Neural progenitor cell (in vitro differentiated cells): ENCODE data around the gene PREPL. TPM values are rescaled to one million over a fixed set of nuclear protein-coding genes. Genes with fewer than 3 reads are reported as not detected.
A peak's percentile ranks its signal among the peaks of the same experiment; 100 is the strongest.

ENCODE experiments used
- DNase-seq: peaks from one replicate; pipeline ENCODE4 v3.0.0-alpha.2; 2016; ENCODE audit warnings: low spot score
- H2AFZ ChIP-seq: fragments of 200-600 bp; sonication (generic); replicated peaks from 2 replicates; pipeline ENCODE4 v1.6.1; 2016; ENCODE audit warnings: antibody characterized with exemption
- H3F3A ChIP-seq: fragments of 200-600 bp; sonication (generic); 2 replicates; pipeline ENCODE4 v1.6.1; 2016; ENCODE audit warnings: antibody characterized with exemption, low read depth
- H3K27ac ChIP-seq: fragments of 200-600 bp; sonication (generic); 2 replicates; pipeline ENCODE4 v1.5.1; 2016; ENCODE audit warnings: mild to moderate bottlenecking
- H3K27me3 ChIP-seq: fragments of 200-600 bp; sonication (generic); 2 replicates; pipeline ENCODE4 v1.6.1; 2016; ENCODE audit warnings: mild to moderate bottlenecking, moderate library complexity
- H3K36me3 ChIP-seq: fragments of 200-600 bp; sonication (generic); 2 replicates; pipeline ENCODE4 v1.5.1; 2016
- H3K4me1 ChIP-seq: fragments of 200-600 bp; sonication (generic); 2 replicates; pipeline ENCODE4 v1.6.1; 2016; ENCODE audit warnings: mixed run types
- H3K4me2 ChIP-seq: fragments of 200-600 bp; sonication (generic); 2 replicates; pipeline ENCODE4 v1.6.1; 2016
- H3K4me3 ChIP-seq: fragments of 200-600 bp; sonication (generic); 2 replicates; pipeline ENCODE4 v1.5.1; 2016
- H3K79me2 ChIP-seq: fragments of 200-600 bp; sonication (generic); 2 replicates; pipeline ENCODE4 v1.6.1; 2016; ENCODE audit warnings: low read depth
- H3K9ac ChIP-seq: fragments of 200-600 bp; sonication (generic); 2 replicates; pipeline ENCODE4 v1.6.1; 2016
- H3K9me3 ChIP-seq: fragments of 200-600 bp; sonication (generic); 2 replicates; pipeline ENCODE4 v1.5.1; 2016; ENCODE audit warnings: low read depth
- H4K20me1 ChIP-seq: fragments of 200-600 bp; sonication (generic); 2 replicates; pipeline ENCODE4 v1.6.1; 2016; ENCODE audit warnings: low read depth
- H3K27ac Mint-ChIP-seq: 3 replicates; pipeline ENCODE4 v1.8.0; 2021; ENCODE audit warnings: mixed read lengths
- H3K27me3 Mint-ChIP-seq: 2 replicates; pipeline ENCODE4 v1.8.0; 2022; ENCODE audit warnings: low read depth, mild to moderate bottlenecking, inconsistent platforms, moderate library complexity, mixed read lengths; ENCODE audit not compliant: insufficient read depth
- H3K36me3 Mint-ChIP-seq: 3 replicates; pipeline ENCODE4 v1.8.0; 2021; ENCODE audit warnings: mixed read lengths
- H3K4me1 Mint-ChIP-seq: 3 replicates; pipeline ENCODE4 v1.8.0; 2021; ENCODE audit warnings: mixed read lengths
- H3K4me3 Mint-ChIP-seq: 3 replicates; pipeline ENCODE4 v1.8.0; 2021; ENCODE audit warnings: mild to moderate bottlenecking, moderate library complexity, mixed read lengths
- H3K9me3 Mint-ChIP-seq: 3 replicates; pipeline ENCODE4 v1.8.0; 2020; ENCODE audit warnings: mixed read lengths
- CTCF ChIP-seq: fragments of 200-600 bp; sonication (generic); IDR thresholded peaks from 2 replicates; pipeline ENCODE4 v1.5.1; 2017; ENCODE audit warnings: antibody characterized with exemption, mild to moderate bottlenecking
- EZH2 ChIP-seq: fragments of 200-600 bp; sonication (generic); IDR thresholded peaks from 2 replicates; pipeline ENCODE4 v1.6.1; 2017; ENCODE audit warnings: antibody characterized with exemption, mild to moderate bottlenecking, moderate library complexity
- EZH2phosphoT487 ChIP-seq: fragments of 200-600 bp; sonication (generic); IDR thresholded peaks from 2 replicates; pipeline ENCODE4 v1.6.1; 2017; ENCODE audit warnings: antibody characterized with exemption
- total RNA-seq: library from RNA; depleted of rRNA; stranded (reverse); fragments of >200 nt; gene quantifications from 2 replicates; pipeline ENCODE4 v1.2.3, GENCODE V29; 2015; ENCODE audit warnings: low replicate concordance

Gene PREPL
- total RNA-seq, 1 donor from 2014 or later = 90.8 TPM

- DNase-seq = no peak
- no peak overlapping the region for H3K9ac ChIP-seq
- no peak overlapping the region for H3K4me3 Mint-ChIP-seq
Measured at GRCh38 chr2:44277541-44277940, 83.8 kb downstream of the PREPL start.

GRCh38 chr2:44275927-44276303, 85.4 kb downstream of the PREPL start:
- H3K9me3 Mint-ChIP-seq = no peaks in the 10 kb centered on the region
- H3K4me3 Mint-ChIP-seq = no peak overlapping the region
- no peaks in the 10 kb centered on the region for H3K9me3 ChIP-seq
- no peaks in the 10 kb centered on the region for H3K36me3 Mint-ChIP-seq
- H3K4me1 ChIP-seq = no peaks in the 10 kb centered on the region
- no peak for TF ChIP-seq EZH2phosphoT487
- no peak for TF ChIP-seq CTCF
- no peak for TF ChIP-seq EZH2
- H3K27me3 Mint-ChIP-seq = no peaks in the 10 kb centered on the region
- no peaks in the 10 kb centered on the region for H3K79me2 ChIP-seq
- H3K4me3 ChIP-seq = no peak overlapping the region
- H3K4me2 ChIP-seq = no peak overlapping the region
- no peak overlapping the region for H3K9ac ChIP-seq
- H2AFZ ChIP-seq = no peak overlapping the region
- no peaks in the 10 kb centered on the region for H3K27me3 ChIP-seq
- no peak overlapping the region for H3K27ac ChIP-seq
- no peaks in the 10 kb centered on the region for H3F3A ChIP-seq
- no peaks in the 10 kb centered on the region for H3K36me3 ChIP-seq
- H3K4me1 Mint-ChIP-seq = no peaks in the 10 kb centered on the region
- H4K20me1 ChIP-seq = no peaks in the 10 kb centered on the region
- DNase-seq = no peak
- no peak overlapping the region for H3K27ac Mint-ChIP-seq

More at GRCh38 chr2:44277541-44277940, 83.8 kb downstream of the PREPL start:
- Mint-ChIP-seq H3K9me3 (no peaks in the 10 kb centered on the region), H3K4me1 (no peaks in the 10 kb centered on the region), H3K36me3 (no peaks in the 10 kb centered on the region), H3K27ac (no peak overlapping the region), H3K27me3 (no peaks in the 10 kb centered on the region)
- Histone ChIP-seq H3K27ac (no peak overlapping the region), H3K4me1 (no peaks in the 10 kb centered on the region), H3K79me2 (no peaks in the 10 kb centered on the region), H3F3A (no peaks in the 10 kb centered on the region), H3K36me3 (no peaks in the 10 kb centered on the region), H2AFZ (peak overlapping the region; percentile 17), H3K9me3 (no peaks in the 10 kb centered on the region), H3K4me2 (no peak overlapping the region), H3K27me3 (no peaks in the 10 kb centered on the region), H4K20me1 (no peaks in the 10 kb centered on the region), H3K4me3 (no peak overlapping the region)
- TF ChIP-seq CTCF = no peak
- no peak for TF ChIP-seq EZH2phosphoT487
- no peak for TF ChIP-seq EZH2

- H3K36me3 Mint-ChIP-seq = no peaks in the 10 kb centered on the region
Measured at GRCh38 chr2:44273596-44273995, 87.7 kb downstream of the PREPL start.

More at GRCh38 chr2:44273596-44273995, 87.7 kb downstream of the PREPL start:
- Histone ChIP-seq H4K20me1 (no peaks in the 10 kb centered on the region), H3K4me3 (no peak overlapping the region), H3K4me1 (peaks cover 1% of the 10 kb centered on the region), H3K9ac (no peak overlapping the region), H3K27me3 (no peaks in the 10 kb centered on the region), H2AFZ (no peak overlapping the region), H3K27ac (no peak overlapping the region), H3K4me2 (no peak overlapping the region), H3K36me3 (no peaks in the 10 kb centered on the region), H3K79me2 (no peaks in the 10 kb centered on the region), H3K9me3 (no peaks in the 10 kb centered on the region), H3F3A (no peaks in the 10 kb centered on the region)
- peaks cover 1% of the 10 kb centered on the region for H3K4me1 Mint-ChIP-seq
- DNase-seq = no peak
- H3K4me3 Mint-ChIP-seq = no peak overlapping the region
- H3K27ac Mint-ChIP-seq = no peak overlapping the region
- H3K9me3 Mint-ChIP-seq = no peaks in the 10 kb centered on the region
- no peaks in the 10 kb centered on the region for H3K27me3 Mint-ChIP-seq
- TF ChIP-seq EZH2phosphoT487 = no peak
- TF ChIP-seq EZH2 = no peak
- no peak for TF ChIP-seq CTCF
